Fibroblast of lung (primary cell): ENCODE results near the gene OSBPL6.

Experiments
- CTCF ChIP-seq, 2 donors: IDR thresholded peaks in 1 of 2; conservative IDR thresholded peaks in 1 of 2; 1 replicate in 1 of 2; 2 replicates in 1 of 2; pipeline ENCODE4 v1.5.1; 2011 to 2012; ENCODE audit warnings: low read length in 2 of 2, control low read depth in 1 of 2, inconsistent platforms in 1 of 2, low read depth in 1 of 2, mild to moderate bottlenecking in 1 of 2
- EZH2 ChIP-seq: IDR thresholded peaks from 2 replicates; pipeline ENCODE4 v1.5.1; 2012; ENCODE audit warnings: low read length, control low read depth, mild to moderate bottlenecking; ENCODE audit errors: missing control alignments

- TF ChIP-seq CTCF (conservative IDR thresholded peaks at IDR 0.05 in 1 of 2, IDR thresholded peaks at IDR 0.05 in 1 of 2; ENCODE audit: low read depth in 1 of 2, low read length in 2 of 2) (no peak), EZH2 (no peak)
These were observed 226.2 kb downstream of the OSBPL6 start for GRCh38 chr2:178420463-178420999.
